Inflammatory macrophage (primary cell): ENCODE data around the gene ATP6V0E1.
A peak's percentile ranks its signal among the peaks of the same experiment; 100 is the strongest.
"Not testable (repeated sequence)": the region's sequence is repeated elsewhere in the genome, so short reads cannot be mapped to it uniquely, and the experiment has no call there.

Source experiments
- DNase-seq, 2 donors: peaks; one replicate each; pipeline ENCODE4 v3.0.0-alpha.2; 2020 to 2022

The ATP6V0E1 gene

DNA sequence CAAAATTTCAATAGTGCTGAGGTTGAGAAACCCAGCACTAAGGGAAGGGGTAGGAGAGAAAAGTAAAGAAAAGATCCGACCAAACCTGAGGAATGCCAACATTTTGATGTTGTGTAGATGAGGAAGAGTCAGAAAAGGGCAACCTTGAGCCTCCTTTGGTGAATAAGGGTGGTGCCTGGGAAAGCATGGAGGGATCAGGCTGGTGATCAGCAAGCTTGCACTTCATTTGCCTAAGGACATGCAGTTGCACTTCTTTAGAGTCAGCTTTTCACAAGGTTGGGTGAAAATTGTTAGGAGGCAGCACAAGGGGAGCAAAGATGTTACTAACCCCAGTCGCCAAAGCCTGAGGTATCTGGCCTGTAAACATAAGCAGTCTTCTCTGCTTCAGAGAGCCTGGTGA, 20.4 kb downstream of the ATP6V0E1 start:
- DNase-seq: no peak

DNA sequence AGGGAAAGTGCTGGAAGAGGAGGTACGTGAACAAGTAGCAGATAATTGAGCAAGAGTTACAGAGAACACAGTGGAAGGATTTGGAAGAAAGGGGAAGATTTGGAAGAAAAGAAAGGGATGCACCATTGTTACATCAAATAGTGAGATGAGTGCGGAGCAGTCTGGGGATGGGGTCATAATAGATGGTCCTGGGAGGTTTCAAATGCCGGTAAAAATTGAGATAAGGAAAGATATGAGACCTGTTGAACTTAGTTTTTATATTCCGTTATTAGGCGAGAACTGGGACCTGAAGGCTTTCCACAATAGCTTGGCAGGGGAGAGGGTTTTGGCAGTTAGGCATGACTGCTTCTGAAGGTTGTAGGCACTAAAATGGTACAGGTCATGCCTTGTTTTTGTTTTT, 20.9 kb downstream of the ATP6V0E1 start:
- DNase-seq: no peak

DNA sequence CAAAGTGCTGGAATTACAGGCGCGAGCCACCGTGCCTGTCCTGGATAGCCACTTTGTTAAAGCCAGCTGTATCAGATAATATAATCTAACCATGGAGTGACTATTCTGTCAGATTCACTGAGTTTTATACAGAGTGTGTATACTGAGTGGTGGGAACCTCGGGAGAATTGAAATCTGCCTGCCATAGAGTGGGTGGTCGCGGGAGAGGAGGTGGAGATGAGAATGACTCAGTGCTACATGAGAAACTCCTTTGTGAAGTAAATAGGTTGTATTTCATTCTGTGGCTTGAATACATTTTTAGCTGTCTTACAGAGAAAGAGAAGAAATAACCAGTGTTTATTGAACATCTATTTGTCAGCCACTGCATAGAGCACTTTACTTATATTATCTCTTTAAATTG, 26.4 kb downstream of the ATP6V0E1 start:
- DNase-seq: no peak

DNA sequence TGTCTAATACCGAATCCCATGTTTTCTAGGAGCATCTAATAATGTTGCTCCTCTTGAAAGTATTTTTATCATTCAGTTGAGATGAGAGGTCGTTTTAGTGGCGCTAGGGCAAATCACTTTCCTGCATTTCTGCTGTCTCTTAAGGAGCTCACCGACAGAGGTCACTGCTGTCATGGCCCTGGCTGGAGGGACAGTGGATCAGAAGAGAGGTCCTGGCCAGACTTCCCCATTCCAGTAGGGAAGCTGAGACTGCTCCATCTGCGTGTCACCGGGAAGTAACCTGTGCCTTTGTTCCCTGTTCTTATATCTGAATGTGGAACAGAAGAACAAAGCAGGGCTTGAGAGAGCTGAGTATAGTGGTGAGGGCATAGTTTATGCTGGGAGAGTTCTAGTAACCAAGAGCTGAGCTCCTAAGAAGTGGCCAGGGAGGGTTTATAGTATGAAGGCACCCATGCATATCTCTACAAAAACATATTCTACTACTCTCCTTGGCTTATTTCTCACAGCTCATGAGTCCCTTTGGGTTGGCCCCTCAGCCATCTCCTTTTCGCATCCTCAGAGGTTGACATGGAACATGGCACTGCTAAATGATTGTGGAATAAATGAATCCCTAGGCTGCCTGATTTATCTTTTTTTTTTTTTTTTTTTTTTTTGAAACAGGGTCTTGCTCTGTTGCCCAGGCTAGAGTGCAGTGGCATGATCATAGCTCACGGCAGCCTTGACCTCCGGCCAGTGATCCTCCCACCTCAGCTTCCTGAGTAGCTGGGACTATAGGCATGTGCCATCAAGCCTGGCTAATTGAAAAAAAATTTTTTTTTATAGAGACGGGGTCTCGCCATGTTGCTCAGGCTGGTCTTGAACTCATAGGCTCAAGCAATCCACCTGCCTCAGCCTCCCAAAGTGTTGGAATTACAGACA, 27.2 kb downstream of the ATP6V0E1 start:
- DNase-seq: peak; percentile 72 to 76

DNA sequence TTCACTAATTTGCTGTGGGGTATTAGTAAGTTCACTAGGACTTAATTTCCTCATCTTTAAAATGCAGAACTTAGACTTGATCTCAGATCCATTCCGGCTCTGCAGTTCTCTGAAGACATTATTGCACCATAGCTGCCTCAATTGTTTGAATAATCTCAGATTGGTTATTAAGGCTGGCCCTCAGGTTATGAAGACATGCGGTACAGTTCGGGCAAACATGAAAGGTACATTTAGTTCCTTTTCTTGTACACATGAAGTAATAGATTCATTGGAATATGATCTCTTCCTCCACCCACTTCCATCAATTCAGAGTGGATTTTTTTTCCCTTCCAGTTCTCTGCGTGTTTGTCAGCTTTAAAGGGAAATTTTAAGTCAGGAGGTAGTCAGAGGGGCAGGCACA, 28.0 kb downstream of the ATP6V0E1 start:
- peak; percentile 48 to 69 for DNase-seq

DNA sequence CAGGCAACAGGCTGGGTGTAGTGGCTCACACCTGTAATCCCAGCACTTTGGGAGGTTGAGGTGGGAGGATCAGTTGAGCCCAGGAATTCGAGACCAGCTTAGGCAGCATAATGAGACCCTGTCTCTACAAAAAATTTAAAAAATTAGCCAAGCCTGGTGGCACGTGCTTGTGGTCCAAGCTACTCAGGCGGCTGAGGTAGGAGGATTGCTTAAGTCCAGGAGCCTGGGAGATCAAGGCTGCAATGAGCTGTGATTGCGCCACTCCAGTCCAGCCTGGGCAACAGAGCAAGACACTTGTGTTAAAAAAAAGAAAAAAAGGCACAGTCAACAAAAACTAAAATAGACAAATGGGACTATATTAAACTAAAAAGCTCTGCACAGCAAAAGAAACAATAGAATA, 29.3 kb downstream of the ATP6V0E1 start:
- DNase-seq: peak; percentile 52 to 76

DNA sequence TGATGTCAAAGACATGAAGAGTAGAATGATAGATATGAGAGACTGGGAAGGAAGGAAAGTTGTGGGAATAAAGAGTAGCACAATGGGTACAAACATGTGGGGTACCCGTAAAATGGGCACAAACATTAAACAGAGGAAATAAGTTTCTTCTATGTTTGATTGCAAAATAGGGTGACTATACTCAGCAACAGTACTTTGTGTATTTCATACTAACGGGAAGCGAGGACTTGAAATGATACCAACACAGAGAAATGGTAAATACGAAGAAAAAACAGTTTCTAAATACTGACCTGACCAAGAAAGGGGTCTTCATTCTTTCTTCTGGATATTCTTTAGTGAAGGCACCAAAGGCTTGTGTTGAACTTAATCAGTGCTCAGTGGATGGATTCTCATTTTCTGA, 31.1 kb downstream of the ATP6V0E1 start:
- peak; percentile 32 to 70 for DNase-seq

DNA sequence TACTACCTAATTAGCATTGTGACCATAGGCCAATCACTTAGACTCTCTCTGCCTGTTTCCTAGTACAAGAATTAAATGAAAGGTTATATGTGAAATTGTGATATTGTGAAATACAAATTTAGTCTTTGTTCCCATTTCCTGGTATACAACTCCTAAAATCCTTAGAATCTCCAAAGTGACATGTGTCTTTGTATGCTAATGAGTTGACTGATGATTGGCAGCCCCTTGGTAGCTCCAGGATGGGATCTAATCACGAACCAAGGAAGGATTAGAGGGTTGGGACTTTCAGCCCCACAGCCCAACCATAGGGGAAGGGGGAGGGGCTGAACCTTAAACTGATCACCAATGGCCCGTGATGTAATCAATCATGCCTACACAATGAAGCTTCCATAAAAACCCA, 31.6 kb downstream of the ATP6V0E1 start:
- peak in 1 of 2 donors; percentile 37 for DNase-seq

DNA sequence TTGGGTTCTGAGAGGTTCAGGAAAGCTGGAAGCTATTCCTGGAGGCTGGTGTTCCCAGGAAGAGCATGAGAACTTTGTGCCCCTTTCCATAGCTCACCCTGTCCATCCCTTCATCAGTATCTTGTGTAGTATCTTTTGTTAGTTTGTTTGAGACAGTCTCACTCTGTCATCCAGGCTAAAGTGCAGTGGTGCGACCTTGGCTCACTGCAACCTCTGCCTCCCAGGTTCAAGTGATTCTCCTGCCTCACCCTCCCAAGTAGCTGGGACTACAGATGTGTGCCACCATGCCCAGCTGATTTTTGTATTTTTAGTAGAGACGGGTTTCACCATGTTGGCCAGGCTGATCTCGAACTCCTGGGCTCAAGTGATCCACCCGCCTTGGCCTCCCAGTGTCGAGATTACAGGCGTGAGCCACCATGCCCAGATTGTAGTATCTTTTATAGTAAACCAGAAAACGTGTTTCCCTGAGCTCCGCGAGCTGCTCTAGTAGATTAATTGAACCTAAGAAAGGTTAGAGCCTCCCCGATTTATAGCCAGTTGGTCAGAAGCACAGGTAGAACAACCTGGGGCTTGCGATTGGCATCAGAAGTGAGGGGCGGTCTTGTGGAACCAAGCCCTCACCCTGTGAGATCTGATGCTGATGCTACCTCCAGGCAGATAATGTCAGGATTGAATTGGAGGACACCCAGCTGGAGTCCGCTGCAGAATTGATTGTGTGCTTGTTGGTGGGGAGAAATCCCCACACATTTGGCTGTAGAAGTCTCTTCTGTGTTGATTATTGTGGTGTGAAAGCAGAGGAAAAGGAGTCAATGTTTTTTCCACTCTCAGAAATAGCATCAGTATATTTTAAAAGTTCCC, 32.3 kb downstream of the ATP6V0E1 start:
- DNase-seq: no peak

DNA sequence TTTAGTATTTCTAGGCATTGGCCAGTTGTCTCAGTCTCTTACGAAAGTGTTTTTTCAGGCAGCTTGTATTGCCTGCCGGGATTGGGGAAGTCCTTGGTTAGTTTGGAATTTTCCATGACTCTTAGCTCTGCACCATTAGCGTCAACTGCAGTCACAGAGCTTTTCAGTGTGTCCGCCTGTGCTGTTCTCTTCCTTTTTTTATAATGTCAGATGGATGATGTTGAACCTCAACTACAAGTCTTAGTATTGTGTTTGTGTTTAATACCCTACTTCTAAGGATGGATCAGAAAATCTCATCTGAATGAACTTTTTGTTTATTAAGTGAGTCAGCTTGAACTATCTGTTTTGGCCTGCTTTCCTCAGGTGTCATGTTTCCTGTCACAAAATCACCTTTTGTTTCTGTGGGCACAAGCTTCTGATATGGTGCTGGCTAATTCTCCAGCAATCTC, 33.1 kb downstream of the ATP6V0E1 start:
- DNase-seq: peak; percentile 75 to 86

DNA sequence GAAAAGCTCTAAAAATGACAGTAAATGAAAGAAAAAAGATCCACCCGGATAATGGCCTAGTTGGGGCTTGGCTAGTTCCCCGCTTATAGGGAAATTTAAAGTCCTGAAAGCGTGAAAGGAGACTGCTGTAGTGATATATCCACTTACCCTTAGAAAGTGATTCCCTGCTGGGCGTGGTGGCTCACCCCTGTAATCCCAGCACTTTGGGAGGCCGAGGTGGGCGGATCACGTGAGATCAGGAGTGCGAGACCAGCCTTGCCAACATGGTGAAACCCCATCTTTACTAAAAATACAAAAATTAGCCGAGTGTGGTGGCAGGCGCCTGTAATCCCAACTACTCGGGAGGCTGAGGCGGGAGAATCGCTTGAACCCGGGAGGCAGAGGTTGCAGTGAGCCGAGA, 33.5 kb downstream of the ATP6V0E1 start:
- DNase-seq: not testable (repeated sequence)

DNA sequence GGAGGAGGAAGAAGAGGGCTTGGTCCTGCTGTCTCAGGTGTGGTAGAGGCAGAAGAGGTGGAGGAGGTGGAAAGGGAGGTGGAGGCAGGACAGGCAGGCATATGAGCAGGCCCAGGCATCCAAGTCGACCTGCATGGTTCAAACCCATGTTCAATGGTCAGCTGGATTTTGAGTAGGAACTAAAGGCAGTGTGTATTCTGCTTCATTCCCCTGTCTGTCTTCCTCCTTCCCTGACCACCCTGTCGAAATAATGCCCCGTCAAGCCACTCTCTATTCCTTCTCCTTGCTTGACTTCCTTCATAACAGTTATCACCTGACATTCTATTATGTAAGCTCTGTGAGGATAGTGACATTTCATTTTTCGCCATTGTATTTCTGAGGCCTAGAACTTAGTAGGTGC, 34.8 kb downstream of the ATP6V0E1 start:
- peak; percentile 78 to 82 for DNase-seq

DNA sequence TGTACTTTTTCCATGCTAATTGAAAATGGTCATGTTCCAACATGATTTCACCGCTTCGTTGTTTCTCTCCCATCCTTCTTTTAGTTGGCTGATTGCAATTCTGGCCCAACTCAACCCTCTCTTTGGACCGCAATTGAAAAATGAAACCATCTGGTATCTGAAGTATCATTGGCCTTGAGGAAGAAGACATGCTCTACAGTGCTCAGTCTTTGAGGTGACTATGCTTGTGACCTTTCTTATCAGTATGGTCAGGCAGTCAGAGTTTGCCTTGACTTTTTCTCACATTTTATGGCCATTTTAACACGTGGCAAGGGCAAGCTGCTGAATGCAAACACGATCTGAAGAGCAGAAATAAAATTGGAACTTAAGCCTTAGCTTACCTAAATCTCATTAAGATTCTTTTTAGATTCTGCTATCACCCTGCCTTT, 36.6 kb downstream of the ATP6V0E1 start:
- no peak for DNase-seq

DNA sequence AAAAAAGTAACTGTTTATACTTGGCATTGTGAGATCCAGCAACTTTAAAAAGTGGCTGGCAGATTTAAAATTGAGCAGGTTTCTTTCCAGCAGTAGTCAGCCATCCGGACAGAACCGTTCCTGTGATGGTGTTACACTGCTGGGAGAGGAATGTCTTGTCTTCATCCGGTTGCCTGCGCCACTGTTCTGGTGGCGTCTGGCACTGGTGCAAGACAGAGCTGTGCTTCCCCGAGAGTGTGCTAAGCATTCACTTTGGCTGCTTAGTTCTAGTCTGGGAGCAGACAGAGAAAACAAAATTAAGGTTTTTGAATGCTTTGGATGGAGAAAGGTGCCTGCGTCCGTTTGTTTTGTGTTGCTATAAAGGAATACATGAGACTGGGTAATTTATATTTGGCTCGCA, 37.1 kb downstream of the ATP6V0E1 start:
- no peak for DNase-seq

DNA sequence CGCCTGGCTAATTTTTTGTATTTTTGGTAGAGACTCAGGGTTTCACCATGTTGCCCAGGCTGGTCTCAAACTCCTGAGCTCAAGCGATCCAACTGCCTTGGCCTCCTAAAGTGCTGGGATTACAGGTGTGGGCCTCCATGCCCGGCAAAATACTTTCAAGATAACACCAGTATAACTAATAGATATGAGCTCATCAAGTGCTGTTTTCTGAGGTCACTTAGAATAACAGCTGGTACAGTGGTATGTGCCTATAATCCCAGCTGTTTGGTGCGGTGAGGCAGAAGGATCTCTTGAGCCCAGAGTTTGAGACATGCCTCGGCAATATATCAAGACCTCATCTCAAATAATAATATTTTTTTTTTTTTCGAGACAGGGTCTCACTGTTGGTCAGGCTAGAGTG, 42.1 kb downstream of the ATP6V0E1 start:
- DNase-seq: no peak

DNA sequence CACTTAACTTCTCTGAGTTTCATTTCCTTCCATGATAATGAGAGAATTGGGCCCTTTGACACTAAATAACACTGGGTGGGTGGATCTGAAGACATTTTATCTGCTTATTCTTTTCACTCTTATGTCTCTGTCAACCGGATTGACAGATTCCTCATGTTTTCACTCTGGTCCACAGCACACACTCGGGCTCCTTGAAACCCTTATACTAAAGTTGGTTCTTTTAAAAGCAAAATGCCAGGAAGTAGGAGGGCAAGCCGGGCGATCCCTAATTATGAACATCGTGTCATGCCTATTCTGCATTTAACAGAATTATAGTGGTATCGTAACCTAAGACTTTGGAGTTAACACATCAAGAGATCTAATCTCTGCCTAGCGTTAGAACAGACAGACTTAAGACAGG, 44.3 kb downstream of the ATP6V0E1 start:
- no peak for DNase-seq

DNA sequence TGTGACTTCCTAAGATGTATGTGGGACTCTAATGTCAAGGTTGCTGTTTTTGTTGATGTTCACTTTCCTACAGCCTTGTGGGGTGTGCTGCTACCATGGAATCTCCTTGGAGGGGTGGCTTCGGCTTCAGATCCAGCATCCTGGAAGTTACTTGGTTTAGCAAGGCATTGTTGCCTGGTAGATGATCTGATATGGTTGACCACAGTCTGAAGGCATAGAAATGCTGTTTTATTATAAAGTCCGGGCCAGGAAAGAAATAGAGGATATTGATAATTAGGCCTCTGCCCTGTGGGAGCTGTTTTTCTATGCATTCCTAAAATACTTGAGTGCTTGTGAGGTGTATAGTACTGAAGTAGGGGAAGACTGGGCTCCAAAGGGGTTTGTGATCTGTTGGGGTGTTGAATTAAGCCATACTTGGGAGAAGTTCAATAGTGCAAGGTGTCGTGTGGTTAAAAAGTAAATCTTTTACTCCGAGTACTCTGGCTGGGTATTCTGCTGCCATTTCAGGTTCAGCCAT, 45.3 kb downstream of the ATP6V0E1 start:
- DNase-seq: no peak

DNA sequence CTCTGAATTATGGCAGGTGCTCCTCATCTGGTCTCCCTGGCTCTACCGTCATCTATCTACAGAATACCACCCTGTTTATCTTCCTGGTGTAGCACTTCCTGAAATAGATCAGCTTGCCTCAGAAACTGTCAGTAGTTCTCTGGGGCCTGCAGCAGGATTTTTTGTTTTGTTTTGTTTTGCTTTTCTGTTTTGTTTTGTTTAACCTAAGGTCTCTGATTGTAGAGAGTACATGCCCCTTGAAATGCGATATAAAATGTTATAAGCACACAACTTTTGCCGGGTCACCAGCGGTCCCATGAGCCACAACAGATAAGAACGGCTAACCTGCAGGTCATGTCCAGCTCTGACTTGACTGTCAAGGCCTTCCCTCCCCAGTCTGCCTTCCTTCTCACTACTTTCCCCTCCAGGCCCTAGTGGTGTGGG, 45.9 kb downstream of the ATP6V0E1 start:
- no peak for DNase-seq

DNA sequence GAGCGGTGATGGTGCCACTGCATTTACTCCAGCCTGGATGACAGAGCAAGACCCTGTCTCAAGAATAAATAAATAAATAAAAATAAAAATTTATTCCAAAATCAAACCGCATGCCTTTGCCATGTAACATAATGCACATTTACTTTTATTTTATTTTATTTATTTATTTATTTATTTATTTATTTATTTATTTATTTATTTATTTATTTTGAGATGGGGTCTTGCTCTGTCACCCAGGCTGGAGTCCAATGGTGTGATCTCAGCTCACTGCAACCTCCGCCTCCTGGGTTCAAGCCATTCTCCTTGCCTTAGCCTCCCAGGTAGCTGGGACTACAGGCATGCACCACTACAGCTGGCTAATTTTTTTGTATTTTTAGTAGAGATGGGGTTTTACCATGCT, 48.5 kb downstream of the ATP6V0E1 start:
- DNase-seq: not testable (repeated sequence)

DNA sequence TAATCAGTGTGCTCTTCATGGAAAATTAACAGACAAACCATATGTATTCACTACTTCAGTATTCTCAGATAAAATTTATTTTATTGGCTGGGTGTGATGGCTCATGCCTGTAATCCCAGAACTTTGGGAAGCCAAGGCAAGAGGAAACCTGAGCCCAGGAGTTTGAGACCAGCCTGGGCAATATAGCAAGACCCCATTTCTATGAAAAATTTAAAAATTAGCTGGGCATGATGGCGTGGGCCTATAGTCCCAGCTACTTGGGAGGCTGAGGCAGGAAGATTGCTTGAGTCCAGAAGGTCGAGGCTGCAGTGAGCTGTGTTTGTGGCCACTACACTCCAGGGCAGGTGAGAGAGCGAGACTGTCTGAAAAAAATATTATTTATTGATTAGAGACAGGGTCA, 49.2 kb downstream of the ATP6V0E1 start:
- DNase-seq: no peak

DNA sequence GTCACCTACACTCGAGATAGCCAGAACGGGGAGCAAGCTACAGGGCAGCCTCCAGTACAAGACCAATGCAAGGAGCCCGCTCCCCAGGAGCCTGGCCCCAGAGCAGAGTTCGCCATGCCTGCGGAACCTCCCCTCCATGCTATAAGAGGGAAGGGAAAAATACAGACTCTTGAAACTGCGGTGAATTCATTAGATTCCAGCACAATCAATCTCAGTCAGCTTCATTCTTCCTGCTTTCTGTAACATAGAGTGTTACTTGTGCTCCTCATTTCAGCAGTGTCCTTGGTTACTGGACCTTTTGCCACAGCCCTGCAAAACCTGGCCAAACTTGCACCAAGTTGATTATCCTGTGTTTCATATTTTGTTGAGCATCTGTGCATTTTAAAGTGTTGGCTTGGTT, 50.4 kb downstream of the ATP6V0E1 start:
- DNase-seq: no peak

DNA sequence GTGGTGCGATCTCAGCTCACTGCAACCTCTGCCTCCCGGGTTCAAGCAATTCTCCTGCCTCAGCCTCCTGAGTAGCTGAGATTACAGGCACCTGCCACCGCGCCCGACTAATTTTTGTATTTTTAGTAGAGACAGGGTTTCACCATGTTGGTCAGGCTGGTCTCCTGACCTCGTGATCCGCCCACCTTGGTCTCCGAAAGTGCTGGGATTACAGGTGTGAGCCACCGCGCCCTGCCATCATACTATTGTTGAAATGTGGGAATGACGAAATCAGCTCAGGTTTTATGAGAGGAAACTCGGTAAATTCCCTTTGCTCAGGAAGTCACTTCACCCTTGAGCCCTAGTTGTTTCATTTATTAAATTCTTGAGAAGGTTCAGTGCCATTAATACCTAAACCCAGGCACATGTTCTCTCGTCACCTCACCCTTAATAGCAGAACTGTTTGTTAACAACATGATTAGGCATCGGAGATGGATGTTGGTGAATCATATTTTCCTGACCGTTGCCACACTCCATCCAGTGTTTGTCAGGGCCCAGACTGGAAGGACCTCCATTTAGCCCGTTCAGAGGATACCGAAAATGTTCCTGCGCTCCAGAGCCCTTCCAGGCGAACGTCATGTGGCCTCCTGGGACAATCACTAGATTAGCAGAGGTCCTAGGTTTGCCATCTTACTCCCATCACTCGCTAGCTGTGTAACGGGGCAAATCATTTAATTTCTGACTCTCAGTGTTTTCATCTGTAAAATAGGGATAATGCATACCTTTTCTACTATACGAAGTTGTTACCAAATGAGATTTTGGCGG, 52.5 kb downstream of the ATP6V0E1 start:
- DNase-seq: peak; percentile 23 to 26
